GM18907 (cell line): ENCODE data around the gene STX7.

Experiments
- ATAC-seq: cut with Tn5 transposase; IDR thresholded peaks from one replicate; pipeline ENCODE4 v1.9.1; 2021; ENCODE audit warnings: mild to moderate bottlenecking, moderate library complexity; ENCODE audit not compliant: unreplicated experiment

Gene STX7

DNA sequence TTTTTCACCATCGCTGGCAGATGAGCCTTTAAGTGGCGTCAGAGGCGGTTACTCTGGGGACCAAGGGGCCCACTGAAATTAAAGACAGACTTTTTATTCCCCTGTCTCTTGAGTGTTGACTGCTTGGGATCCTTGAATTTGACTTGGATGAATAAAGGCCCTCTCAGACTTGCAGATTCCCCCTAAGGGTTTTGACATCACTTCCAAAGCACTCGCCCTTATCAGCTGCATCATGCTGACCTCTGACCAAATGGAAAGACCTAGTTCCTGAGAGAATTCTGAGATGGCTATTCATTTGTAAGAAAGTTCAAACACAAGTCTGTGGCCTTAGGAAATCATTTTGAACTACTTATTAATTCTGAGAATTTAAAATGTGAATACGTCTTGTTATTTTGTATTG lies 98.2 kb downstream of the STX7 start:
- ATAC-seq: no peak

DNA sequence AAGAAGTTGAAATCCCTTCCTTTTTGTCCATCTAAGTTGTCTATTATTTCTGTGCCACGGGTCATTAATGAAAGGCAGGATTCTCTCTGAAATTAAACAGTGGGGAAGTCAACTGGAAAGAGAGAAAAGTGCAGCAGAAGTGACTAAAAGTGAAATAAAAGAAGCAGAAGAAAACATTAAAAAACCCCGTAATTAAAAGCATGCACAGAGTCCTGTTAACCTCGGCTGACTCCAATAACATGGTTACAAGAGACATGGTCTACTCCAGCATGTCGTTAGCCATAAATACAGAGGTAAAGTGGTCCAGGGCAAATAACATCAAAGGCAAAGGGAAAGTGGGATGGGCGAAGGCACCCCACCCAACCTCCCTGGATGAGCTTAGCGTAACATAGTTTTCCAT lies 98.6 kb downstream of the STX7 start:
- ATAC-seq: no peak

DNA sequence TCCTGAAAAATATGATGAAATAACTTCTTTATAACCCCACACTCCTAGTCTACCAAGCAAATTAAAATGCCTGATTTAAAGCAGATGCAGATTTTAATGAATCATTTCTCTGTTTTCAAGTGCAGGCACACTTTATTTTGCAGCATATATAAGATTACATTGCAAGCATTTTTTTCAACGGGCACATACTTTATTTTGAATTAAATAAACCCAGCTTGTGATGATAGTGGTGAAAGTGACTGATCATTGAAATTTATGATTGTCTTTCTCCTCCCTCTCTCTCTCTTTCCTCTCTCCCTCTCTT lies 99.5 kb downstream of the STX7 start:
- no peak for ATAC-seq

DNA sequence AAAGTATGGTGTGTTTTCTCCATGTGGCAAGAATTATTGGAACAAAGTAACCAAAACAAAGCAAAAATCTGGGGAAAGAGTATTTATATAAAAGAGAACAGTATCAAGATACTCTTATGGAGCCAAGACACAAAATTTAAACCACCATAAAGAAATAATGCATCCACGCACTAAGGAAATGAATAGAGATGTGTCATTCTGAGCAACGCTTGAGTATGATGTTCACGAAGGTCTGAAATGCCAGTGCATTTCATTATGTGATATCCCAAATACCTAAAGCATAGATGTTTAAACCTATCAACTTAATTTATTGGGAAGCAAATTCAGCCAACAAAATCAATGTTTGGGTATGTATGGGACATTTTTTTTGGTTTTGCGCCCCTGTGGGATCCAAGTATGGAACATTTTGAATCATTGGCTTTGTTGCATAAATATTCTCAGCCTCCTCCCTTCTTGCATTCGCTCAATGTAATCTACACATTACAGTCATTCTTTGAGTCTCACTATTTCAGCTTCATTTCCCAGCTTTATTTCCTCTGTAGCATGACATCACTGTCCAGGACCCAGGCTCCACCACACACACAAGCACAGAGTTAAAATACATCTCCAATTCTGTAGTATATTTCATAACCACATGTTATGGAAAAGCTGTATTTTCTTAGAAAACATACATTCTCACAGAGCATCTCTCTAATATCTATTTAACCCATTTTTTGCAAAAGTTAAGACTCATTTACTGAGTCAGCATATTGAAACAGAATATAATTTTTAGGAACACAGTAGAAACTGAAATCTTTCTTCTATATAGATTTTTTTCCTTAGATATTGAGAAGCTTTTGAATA lies 100.0 kb downstream of the STX7 start:
- ATAC-seq: no peak

DNA sequence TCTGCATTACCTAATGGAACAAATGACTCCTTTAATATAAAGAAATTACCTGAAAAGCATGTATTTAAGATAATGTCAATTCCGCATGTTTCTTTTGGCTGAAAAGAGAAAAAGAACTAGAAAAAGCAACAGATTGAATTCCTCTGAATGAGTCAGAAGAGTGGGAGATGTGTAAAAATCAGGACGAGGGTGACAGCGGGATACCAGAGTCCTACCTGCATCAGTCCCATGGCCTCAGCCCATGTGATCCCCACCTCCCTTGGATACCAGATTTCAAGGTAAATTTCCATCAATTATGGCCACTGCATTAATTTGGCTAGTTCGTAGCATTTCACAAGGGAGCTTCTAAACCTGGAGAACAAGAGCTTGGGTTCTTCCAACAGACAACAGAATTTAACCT lies 101.6 kb downstream of the STX7 start:
- no peak for ATAC-seq

DNA sequence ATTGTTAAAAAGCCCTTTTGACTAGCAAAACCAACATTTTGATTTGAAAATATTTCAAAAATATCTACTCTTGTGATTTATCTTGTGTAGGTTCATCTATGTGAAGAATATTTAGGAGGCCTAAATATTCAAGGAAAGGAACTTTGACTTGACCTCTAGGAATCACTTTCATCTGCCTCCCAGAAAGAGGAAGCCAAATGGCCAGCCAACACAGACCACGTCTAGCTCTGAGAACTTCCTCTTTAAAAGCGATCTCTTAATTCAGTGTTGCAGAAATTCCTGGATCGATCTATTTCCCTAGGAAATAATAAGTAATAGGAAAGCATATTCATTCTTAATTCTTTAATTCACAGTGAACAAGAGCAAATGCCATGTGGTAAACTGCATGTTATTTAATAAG lies 102.1 kb downstream of the STX7 start:
- ATAC-seq: no peak

DNA sequence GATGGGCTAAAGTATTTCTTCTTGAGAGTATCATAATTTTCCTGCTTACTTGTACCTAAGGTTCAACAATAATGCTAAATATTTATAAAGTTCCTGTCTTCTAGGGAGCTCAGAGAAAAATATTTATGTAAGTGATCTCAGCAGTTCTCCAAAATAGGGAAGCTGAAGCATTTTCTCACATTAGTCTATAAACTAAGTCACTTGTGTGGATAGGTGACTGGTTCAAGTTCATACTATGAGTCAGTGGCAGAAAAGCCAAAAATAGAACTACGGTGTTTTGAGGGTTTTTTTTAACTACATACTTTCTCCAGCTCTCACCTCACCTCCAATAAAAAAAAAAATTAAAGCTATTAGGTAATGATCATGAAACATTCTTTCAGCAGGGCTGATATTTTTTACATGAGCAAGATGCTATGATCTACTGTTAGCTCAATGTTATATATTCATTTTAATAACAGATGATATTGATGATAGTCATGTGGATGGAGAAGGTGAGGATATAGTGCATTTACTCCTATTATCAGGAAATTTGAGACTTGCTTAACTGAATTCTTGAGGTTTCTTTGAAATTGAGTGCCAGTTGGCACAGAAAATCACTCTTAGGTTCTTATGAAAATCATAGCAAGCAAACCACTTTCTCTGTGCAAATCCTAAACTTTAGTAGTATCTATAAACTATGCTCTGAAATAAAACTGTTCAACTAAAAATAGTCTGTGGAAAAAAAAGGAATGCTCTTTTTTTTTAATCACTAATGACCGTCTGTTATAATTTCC lies 107.6 kb downstream of the STX7 start:
- ATAC-seq: peak; percentile 60

DNA sequence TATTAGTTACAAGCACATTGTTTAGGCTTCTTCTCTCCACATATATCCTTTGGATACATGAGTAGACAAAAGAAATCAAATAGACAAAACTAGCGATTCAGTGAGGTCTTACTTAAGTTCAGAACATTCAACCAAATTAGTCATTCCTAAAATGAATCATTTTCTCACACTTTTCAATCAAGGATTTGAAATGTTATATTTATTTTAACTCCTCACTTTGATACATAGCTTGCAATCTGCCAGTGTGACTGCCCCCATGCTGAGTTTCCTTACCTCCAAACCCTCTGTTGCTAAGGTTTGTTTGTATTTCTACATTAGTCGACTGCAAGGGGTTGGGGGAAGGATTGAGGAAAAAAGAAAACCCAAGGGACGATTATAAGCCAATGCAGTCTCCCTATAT lies 108.2 kb downstream of the STX7 start:
- peak; percentile 19 for ATAC-seq

DNA sequence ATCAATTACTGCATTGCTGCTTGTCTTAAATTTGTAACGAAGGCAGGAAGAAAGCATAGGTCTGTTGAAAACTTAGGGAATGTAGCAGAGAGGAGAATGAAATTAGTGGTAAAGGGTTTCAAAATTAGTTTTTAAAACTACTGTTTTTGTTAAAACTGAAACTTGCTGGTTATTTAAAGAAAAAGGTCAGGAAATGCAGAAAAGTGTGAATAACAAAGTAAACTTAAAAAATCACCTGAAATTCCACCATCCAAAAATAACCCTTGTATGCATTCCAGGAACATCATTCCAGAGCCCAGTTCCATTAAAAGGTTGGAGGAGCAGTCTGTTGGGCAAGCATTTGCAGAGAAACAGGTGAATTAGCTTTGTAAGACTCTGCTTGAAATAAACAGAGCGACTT lies 108.6 kb downstream of the STX7 start:
- ATAC-seq: no peak

DNA sequence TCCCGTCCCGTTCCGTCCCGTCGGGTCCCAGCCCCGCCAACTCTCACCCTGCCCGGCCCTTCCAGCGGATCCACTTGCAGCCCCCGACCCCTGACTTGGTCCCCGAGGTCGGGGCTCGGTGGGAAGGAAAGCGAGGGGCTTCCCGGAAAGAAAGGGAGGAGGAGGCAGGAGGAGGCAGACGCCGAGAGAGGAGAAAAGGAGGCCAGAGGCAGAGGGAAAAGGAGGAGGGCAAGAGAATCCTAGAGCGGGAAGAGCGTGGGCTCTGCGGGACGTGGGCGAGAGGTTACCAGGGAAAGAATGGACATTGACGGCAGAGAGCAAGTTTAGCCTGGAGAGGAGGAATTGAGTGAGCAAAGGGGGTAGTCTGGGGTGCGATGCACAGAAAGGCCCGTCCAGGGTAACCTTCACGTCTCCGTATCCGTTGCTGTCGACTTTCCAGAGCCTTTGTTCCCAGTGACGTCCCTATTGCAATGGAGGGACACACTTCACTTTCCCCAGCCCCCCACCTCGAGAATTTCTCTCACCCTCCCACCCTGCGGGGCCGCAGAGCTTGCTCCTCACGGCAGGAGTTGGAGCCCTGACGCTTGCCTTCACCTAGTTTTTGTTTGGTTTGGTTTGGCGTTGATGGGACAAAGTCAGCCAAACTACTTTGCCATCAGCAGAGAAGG lies 111.2 kb downstream of the STX7 start:
- no peak for ATAC-seq

DNA sequence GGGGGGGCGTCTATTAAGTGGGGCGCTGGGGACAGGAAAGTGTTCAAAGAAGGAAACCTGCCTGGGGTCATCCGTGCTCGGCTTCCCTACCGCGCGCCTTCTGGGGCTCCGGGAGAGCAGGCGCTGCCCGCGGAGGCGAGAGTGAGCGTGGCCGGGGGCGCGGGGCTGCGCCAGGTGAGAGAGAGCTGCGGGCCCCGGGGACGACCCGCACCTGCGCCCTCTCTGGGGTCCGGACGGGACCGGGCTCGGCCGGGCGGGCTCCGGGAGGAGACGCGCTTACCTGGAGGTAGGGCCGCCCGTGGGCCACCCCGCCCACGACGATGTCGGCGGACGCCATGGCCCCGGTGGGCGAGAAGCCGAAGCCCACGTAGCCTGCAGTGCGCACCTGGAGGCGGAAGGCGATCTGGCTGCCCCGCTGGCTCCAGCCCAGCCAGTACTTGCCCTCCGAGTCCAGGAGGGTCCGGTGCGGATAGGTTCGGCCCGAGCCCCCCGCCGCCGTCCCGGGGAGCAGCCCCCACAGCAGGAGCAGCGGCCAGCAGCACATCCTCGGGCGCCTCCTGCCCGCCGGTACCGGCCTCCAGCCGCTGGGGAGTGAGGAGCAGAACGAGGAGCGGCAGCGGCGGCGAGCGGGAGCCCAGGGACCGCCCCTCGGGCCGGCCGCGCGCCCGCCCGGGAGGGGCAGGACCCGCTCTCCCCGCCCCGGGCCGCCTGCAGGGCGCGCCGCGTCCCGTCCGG lies 111.9 kb downstream of the STX7 start, which contains the start of gene MOXD1:
Gene MOXD1, minus strand, starts transcription at position 593 of the 735 bp plus-strand sequence. Its CDS starts 49 bp downstream, at position 544.
- ATAC-seq: peak; percentile 61

DNA sequence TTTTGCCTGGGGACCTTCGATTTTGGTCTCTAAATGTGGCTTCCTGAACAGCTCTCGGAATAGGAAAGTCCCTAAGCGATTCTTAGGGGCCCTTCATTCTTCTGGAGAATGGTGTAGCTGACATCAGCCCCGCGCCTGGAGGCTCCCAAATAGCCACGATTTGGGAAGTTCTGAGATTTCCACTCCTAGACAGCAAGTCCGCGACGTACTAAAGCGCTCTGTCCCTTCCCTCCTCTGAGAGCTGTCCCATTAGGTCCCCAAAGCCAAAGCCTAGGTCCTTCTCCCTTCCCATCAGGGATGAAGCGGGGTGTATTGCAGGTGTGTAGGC lies 112.4 kb downstream of the STX7 start:
- no peak for ATAC-seq

DNA sequence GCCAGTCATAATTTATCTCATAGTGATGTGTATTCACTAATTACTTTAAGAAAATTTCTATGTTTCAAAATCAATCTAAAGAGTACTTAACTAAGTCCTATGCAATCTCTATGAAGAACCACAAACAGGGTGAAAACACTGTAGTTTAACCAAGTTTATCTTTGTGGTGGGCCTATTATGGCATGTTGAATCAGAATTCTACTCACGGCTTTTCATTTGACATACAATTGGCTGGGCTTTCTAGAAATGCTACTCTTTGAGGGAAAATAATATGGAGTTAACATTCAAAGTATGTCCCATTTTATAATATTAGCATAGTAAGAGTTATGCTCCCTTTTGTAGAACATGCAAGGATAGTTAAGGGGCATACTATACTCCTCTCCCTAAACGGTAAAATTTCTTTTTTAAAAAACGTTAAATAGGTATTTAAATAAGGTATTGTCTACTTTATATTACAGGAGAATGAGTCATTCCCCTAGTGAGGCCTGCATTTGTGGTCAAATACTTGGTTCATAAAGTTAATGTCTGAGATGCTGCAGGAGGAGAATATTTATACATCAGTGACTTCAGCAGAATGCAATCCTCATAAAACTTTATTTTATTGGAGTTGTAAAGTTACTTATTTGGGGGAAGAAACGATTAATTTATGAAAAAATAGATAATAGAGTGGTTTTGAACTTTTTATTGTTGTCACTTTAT lies 113.4 kb downstream of the STX7 start:
- ATAC-seq: no peak
